ENCODE results near the gene PYGO1. TPM values are rescaled to one million over a fixed set of nuclear protein-coding genes. Genes with fewer than 3 reads are reported as not detected.

The PYGO1 gene
- total RNA-seq, 2 donors from 2014 or later: 0.73 to 2.5 TPM

DNA sequence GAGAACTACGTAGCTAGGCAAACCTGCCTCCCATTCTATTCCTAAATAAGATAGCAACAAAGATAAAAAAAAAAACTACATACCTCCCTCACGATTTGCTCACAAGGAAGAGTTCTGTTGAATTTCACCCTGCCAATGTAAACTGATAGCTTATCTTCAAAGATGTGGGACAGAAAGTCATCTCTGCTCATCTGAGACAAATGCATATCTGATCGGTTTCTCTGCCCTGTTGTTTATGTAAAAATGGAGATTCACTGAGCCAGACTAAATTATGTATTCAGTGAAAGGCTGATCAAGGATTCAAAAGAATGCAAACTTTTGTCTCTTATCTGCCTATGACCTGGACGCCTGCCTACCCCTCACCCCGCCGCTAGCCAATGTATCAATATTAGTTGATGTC, 11.2 kb downstream of the PYGO1 start:
- intact Hi-C loops (cut with DNase I, micrococcal nuclease): no loop called here
- DNase-seq (no peak), ATAC-seq (no peak)

DNA sequence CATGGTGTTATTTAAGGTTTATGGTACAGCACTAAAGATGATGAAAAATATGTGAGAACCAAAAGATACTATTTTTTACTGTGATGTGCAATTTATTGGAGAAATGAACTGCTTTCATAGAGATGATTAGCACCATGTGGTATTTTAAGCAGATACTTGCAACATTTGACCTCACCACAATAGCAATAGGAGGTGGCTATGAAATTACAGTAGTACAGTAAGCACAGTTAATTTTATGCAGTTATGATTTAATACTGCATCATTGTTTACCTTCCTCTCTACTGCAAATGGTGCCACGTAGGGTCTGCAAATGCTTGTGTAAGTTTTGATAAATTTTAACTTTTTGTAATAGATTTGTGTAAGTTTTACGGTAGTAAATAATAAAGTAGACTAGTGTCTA, 14.0 kb downstream of the PYGO1 start:
- no peak for ATAC-seq
- intact Hi-C loops (cut with DNase I, micrococcal nuclease): no loop called here

DNA sequence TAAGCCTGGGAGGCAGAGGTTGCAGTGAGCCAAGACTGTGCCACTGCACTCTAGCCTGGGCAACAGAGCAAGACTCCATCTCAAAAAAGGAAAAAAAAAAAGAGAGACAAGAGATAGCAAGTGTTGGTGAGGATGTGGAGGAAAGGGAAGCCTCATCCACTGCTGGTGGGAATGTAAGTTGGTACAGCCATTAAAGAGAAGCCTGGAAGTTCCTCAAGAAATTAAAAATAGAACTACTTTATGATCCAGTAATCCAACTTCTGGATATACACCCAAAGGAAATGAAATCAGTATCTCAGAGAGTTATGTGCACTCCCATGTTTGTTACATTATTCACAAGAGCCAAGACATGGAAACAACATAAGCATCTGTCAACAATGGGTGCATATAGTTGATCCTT, 14.9 kb downstream of the PYGO1 start:
- ATAC-seq (no peak), DNase-seq (no peak)
- intact Hi-C loops (cut with DNase I, micrococcal nuclease): no loop called here

More for the DNA sequence above, 14.0 kb downstream of the PYGO1 start:
- DNase-seq: no peak

DNA sequence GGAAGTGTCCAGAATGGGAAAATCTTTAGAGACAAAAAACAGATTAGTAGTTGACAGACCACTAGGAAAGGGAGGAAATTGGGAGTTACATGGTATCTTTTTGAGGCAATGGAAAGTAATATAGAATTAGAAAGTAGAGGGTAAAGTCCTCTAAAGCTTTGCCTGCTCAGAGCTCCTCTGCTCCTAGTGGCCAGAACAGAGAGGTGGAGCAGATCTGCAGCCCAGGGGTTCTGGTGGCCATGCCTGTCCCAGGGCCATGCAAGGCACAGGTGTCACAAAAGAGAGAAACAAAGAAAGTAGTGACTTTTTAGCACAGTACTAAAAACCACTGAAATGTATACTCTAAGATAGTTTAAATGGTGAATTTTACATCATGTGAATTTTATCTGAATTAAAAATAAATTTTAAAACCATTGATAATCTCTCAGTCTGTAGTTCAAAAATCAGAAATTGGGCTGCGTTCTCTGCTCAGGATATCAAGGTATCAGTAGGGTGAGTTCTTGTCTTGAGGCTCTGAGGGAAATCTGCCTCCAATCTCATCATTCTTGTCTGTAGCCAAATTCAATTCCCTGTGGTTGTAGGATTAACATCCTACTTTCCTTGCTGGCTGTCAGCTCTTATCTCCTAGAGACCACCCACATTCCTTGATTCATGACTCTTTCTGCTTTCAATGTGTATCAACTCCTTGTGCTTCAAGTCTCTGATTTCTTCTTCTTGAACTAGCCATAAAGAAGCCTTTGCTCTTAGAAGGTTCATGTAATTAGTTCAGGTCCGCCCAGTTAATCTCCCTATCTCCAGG, 23.6 kb downstream of the PYGO1 start:
- ATAC-seq (no peak), DNase-seq (no peak)
- intact Hi-C loops (cut with DNase I, micrococcal nuclease): no loop called here

DNA sequence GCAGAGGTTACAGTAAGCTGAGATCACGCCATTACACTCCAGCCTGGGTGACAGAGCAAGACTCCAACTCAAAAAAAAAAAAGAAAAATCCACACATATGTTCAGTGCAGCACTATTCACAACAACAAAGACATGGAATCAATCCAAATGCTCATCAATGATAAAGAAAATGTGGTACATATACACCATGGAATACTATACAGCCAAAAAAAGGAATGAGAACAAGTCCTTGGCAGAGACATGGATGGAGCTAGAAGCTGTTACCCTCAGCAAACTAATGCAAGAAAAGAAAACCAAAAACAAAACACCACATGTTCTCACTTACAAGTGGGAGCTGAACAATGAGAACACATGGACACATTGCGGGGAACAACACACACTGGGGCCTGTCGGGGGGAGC, 25.5 kb downstream of the PYGO1 start:
- intact Hi-C loops (cut with DNase I, micrococcal nuclease): no loop called here
- no peak for ATAC-seq
- DNase-seq: no peak

DNA sequence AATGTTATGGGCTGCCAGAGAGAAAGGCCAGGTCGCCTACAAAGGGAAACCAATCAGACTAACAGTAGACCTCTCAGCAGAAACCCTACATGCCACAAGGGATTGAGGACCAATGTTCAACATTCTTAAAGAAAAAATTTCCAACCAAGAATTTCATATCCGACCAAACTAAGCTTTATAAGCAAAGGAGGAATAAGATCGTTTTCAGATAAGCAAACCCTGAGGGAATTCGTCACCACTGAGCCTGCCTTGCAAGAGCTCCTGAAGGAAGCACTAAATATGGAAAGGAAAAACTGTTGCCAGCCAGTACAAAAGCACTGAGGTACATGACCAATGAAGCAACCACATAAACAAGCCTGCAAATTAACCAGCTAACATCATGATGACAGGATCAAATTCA, 33.1 kb downstream of the PYGO1 start:
- no peak for DNase-seq
- no peak for ATAC-seq
- intact Hi-C loops (cut with DNase I, micrococcal nuclease): no loop called here

DNA sequence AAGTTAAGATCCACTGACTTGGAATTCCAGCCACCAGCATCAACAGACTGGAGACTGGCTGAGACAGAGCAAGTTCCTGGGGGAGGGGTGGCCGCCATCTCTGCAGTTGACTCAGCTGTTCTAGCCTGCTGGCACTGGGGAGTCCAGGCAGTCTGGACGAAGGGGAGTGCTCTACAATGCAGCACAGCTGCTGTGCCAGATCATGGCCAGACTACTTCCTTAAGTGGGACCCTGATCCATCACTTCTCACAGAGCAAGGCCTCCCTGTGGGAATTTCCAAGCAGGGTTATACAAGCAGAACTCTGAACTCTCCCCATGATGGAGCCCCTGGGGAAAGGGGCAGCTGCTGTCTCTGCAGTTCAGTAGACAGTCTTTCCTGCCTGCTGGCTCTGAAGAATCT, 35.2 kb downstream of the PYGO1 start:
- ATAC-seq (no peak), DNase-seq (no peak)
- intact Hi-C loops (cut with DNase I, micrococcal nuclease): no loop called here

DNA sequence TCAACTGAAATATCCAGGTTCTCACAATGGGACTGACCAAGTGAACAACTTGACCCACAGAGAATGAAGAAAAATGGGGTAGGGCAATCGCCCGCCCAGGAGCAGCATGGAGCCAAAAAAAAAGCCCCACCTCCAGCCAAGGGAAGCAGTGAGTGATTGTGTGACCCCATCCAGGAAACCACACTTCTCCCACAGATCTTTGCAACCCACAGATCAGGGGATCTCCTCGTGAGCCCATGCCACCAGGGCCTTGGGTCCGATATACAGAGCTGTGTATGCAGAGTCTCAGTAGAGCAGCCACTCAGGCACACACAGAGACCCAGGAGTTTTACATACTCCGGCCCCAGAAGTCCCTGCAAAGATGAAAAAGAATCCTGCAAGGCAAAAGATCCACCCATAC, 35.7 kb downstream of the PYGO1 start:
- ATAC-seq (no peak), DNase-seq (no peak)
- intact Hi-C loops (cut with DNase I, micrococcal nuclease): no loop called here

DNA sequence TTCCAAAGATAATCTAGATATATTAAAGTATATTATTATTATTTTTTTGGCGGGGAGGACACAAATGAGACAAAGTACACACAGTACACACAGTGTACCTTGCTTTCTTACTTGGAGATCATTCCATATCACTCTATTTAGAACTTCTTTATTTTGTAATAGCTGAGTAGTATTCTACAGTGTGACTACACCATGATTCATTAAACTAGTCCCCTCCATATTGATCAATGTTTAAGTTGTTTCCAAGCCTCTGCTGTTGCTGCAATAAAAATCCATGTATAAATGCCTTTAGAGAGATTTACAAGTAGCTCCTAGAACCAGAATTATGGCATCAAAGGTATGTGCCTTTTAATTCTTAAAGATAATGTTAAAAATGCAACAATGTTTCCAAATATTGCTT, 38.8 kb downstream of the PYGO1 start:
- ATAC-seq (no peak), DNase-seq (no peak)
- intact Hi-C loops (cut with DNase I, micrococcal nuclease): no loop called here

DNA sequence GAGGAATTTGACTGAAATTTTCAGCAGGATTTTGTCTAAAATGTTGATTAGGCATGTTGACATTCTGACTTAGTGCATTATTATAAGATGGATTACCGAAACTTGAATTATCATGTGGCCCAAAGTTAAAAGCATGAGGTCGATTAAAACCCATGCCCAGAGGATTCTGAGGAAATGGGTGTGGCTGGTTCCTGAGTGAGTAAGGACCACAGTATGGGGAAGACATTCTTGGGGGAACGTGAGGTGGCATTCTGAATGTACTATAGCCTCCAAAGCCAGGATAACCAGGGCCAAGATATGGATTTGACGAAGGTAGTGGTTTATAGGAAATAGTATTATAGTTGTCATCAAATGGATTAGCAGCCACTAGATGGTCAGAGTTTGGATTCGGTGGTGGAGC, 41.4 kb downstream of the PYGO1 start:
- ATAC-seq (no peak), DNase-seq (no peak)
- intact Hi-C loops (cut with DNase I, micrococcal nuclease): no loop called here

DNA sequence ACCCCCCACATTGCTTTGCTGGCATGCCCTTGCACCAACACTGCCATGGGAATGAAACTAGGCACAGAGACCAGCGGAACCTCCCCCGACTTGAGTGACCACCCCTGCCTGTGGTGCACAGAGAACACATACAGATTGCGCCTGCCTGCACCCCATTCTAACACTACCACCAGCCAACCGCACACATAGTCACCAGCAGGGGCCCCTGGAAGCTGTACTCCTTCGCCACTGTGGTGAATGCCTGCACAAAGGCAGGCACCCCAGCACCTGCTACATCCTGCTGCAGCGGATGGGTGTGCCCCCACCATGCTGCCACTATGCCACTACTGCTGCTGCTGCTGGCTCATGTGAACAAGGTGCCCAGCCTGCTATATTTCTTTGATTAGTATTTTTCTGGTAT, 52.7 kb downstream of the PYGO1 start:
- DNase-seq (no peak), ATAC-seq (no peak)
- intact Hi-C loops (cut with DNase I, micrococcal nuclease): no loop called here

DNA sequence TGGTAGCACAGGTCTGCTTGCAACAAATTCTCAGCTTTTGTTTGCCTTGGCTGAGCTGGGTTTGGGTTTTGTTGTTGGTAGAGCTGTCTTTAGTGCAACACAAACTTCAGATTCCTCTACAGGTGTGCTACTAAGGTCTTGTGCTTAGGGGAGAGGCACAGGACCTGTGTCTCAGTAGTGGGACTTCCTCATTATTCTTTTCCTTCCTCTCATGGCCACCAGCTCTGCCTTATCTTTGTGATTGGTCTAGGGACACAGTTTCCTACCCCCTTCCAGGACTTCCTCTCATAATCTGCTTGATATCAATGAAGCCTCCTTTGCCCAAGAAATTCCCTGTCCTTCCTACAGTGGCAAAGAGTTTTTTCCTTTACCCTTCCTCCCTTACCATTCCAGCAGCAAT, 55.2 kb downstream of the PYGO1 start:
- intact Hi-C loops (cut with DNase I, micrococcal nuclease): no loop called here
- no peak for ATAC-seq
- no peak for DNase-seq

DNA sequence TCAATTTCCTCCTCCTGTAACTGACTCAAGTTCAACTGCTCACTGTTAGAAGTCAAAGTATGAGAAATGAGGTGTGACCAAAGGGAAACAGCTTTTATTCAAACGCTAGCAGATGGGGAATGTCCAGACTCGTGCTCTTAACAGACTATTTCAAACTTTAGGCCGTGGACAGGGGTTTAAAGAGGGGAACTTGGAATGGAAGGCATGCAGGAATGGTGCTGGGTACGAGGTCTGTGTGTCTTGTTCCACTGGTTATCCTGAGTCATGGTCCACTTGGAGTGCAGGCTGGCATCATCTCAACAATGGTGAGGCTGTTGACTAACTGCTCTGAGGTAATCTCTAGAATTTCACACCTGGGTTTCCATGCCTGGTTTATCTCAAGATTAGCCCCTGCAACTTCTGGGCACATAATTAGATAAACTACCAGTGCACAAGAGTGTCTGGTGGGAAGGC, 57.3 kb downstream of the PYGO1 start:
- no peak for DNase-seq
- no peak for ATAC-seq
- intact Hi-C loops (cut with DNase I, micrococcal nuclease): no loop called here

DNA sequence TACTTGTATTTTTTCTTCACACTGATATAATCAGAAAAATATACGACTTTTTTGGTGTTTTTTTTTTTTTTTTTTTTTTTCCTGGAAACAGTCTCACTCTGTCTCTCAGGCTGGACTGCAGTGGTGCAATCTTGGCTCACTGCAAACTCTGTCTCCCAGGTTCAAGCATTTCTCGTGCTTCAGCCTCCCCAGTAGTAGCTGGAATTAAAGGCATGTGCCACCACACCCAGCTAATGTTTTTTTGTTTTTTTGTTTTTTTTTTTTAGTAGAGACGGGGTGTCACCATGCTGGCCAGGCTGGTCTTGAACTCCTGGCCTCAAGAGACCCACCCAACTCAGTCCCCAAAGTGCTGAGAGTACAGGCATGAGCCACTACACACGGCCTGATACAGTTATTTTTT, 59.3 kb downstream of the PYGO1 start:
- ATAC-seq (no peak), DNase-seq (no peak)
- intact Hi-C loops (cut with DNase I, micrococcal nuclease): loop anchor here in 1 of 2 donors (5.0 kb wide), 1 partner anchor 113 kb away; no protein-coding TSS in a partner anchor

DNA sequence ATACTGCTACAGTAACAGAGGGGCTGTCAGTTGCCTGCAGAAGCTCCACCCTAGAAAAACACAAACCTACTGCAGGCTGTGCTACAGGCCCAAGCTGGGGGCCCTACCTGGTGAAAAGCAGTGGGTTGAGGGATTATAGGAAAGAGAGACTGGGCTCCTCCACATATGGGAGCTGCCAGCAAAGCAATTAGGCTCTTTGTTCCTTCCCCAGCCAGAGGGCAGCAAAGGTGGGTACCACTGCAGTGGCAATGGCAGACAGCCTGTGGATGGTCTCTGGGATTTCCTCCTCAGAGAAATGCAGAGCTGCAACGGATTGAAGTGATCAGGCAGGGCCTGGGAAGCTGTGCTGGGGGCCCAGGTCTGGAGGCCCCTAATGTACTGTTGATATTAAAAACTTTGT, 61.0 kb downstream of the PYGO1 start:
- ATAC-seq (no peak), DNase-seq (no peak)
- intact Hi-C loops (cut with DNase I, micrococcal nuclease): loop anchor here in 1 of 2 donors (5.0 kb wide), 1 partner anchor 115 kb away; no protein-coding TSS in a partner anchor

DNA sequence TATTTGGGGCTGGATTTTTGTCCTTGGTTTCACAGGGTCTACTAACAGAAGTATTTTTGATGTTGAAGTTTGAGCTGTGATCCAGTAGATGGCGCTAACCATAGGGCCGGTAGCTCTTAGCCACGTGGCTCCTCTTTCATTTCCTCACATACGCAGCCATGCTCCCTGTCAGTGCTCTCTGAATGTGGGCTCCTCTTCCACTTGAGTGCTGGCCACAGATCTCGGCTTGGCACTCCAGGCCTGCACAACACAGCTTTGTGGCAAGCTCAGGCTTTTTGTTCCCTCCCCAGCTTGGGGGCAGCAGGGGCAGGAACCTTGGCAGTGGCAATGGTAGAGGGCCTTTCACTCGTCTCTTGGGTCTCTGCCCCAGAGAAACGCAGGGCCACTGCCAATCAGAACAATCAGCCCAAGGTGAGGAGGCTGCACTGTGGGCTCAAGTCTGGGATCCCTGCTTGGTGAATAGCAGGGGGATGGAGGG, 61.5 kb downstream of the PYGO1 start:
- DNase-seq (no peak), ATAC-seq (peak; percentile 59)
- intact Hi-C loops (cut with DNase I, micrococcal nuclease): loop anchor here in 1 of 2 donors (5.0 kb wide), 1 partner anchor 116 kb away; no protein-coding TSS in a partner anchor

DNA sequence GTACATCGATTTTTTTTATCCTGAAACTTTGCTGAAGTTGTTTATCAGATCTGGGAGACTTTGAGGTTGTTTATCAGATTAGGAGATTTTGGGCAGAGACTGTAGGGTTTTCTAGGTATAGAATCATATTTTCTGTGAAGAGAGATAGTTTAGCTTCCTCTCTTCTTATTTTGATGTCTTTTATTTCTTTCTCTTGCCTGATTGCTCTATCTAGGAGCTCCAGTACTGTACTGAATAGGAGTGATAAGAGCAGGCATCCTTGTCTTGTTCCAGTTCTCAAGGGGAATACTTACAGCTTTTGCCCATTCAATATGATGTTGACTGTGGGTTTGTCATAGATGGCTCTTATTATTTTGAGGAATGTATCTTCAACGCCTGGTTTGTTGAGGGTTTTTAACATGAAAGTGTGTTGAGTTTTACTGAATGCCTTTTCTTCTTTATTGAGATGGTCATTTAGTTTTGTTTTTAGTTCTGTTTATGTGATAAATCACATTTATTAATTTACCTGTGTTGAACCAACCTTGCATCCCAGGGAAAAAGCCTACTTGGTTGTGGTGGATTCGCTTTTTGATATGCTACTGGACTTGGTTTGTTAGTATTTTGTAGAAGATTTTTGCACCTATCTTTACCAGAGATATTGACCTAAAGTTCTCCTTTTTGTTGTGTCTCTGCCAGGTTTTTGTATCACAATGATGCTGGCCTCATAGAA, 65.2 kb downstream of the PYGO1 start:
- ATAC-seq (no peak), DNase-seq (no peak)
- intact Hi-C loops (cut with DNase I, micrococcal nuclease): no loop called here

DNA sequence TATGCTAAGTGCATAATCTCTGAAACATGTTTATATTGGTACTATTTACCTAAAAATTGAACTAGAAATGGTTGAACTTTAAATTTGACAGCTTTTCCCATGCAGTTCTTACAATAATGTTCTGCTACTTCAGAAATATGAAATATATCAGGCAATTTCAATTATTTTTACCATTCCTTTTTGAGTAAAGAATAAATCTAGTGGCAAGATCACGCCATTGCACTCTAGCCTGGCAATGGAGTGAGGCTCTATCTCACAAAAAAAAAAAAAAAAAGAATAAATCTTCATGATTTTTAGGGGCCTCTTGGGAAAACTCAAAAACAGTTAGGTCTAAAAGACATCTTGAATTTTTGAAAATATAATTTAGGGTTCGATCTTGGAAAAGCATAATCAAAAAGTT, 69.5 kb downstream of the PYGO1 start:
- intact Hi-C loops (cut with DNase I, micrococcal nuclease): no loop called here
- ATAC-seq (no peak), DNase-seq (no peak)

DNA sequence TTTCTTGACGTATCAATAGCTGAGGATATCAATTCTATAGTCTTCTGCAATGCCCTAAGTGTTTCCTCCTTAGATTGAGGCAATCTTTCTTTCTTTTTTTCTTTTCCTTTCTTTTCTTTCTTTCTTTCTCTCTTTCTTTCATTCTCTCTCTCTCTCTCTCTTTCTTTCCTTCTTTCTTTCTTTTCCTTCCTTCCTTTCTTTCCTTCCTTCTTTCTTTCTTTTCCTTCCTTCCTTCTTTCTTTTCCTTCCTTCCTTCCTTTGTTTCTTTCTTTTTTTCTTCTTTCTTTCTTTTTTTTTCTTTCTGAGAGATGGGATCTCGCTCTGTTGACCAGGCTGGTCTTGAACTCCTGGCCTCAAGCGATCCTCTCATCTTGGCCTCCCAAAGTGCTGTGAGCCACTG, 70.1 kb downstream of the PYGO1 start:
- ATAC-seq (no peak), DNase-seq (no peak)
- intact Hi-C loops (cut with DNase I, micrococcal nuclease): no loop called here
